Measurements from ENCODE around the gene FRYL.
A peak's percentile ranks its signal among the peaks of the same experiment; 100 is the strongest.

Gene FRYL

GRCh38 chr4:48554606-48555005, 225.5 kb downstream of the FRYL start:
- H3K4me1 Mint-ChIP-seq (ENCODE audit: low read depth) = peaks cover 7% of the 10 kb centered on the region
- H3K4me3 Mint-ChIP-seq = no peak overlapping the region
- peaks cover 7% of the 10 kb centered on the region for H3K9me3 Mint-ChIP-seq
- peaks cover 87% of the 10 kb centered on the region for H3K36me3 Mint-ChIP-seq (ENCODE audit: low read depth)
- no peaks in the 10 kb centered on the region for H3K27me3 Mint-ChIP-seq
- DNase-seq = no peak
- no peak overlapping the region for H3K27ac Mint-ChIP-seq

- Mint-ChIP-seq H3K4me3 (no peak overlapping the region), H3K4me1 (ENCODE audit: low read depth) (peaks cover 7% of the 10 kb centered on the region), H3K36me3 (ENCODE audit: low read depth) (peaks cover 89% of the 10 kb centered on the region), H3K27me3 (no peaks in the 10 kb centered on the region), H3K27ac (no peak overlapping the region), H3K9me3 (peaks cover 2% of the 10 kb centered on the region)
- no peak for DNase-seq
These were observed 226.4 kb downstream of the FRYL start for GRCh38 chr4:48553720-48554119.

- Mint-ChIP-seq H3K36me3 (ENCODE audit: low read depth) (peaks cover 87% of the 10 kb centered on the region), H3K4me1 (ENCODE audit: low read depth) (peaks cover 3% of the 10 kb centered on the region), H3K9me3 (no peaks in the 10 kb centered on the region), H3K27me3 (no peaks in the 10 kb centered on the region), H3K4me3 (no peak overlapping the region), H3K27ac (no peak overlapping the region)
- no peak for DNase-seq
These were observed 233.7 kb downstream of the FRYL start for GRCh38 chr4:48546336-48546735.

- DNase-seq = no peak
These were observed 236.3 kb downstream of the FRYL start for GRCh38 chr4:48543796-48544195.

GRCh38 chr4:48542888-48543287, 237.2 kb downstream of the FRYL start:
- Mint-ChIP-seq H3K4me3 (no peak overlapping the region), H3K27me3 (no peaks in the 10 kb centered on the region), H3K9me3 (no peaks in the 10 kb centered on the region), H3K4me1 (ENCODE audit: low read depth) (no peaks in the 10 kb centered on the region), H3K27ac (no peak overlapping the region), H3K36me3 (ENCODE audit: low read depth) (peaks cover 78% of the 10 kb centered on the region)
- DNase-seq = no peak

More at GRCh38 chr4:48543796-48544195, 236.3 kb downstream of the FRYL start:
- Mint-ChIP-seq H3K27me3 (no peaks in the 10 kb centered on the region), H3K4me3 (no peak overlapping the region), H3K9me3 (no peaks in the 10 kb centered on the region), H3K27ac (no peak overlapping the region), H3K36me3 (ENCODE audit: low read depth) (peaks cover 86% of the 10 kb centered on the region), H3K4me1 (ENCODE audit: low read depth) (peaks cover 3% of the 10 kb centered on the region)

GRCh38 chr4:48539597-48539996, 240.5 kb downstream of the FRYL start:
- H3K27ac Mint-ChIP-seq = no peak overlapping the region
- no peaks in the 10 kb centered on the region for H3K27me3 Mint-ChIP-seq
- H3K9me3 Mint-ChIP-seq = no peaks in the 10 kb centered on the region
- peaks cover 79% of the 10 kb centered on the region for H3K36me3 Mint-ChIP-seq (ENCODE audit: low read depth)
- no peaks in the 10 kb centered on the region for H3K4me1 Mint-ChIP-seq (ENCODE audit: low read depth)
- no peak overlapping the region for H3K4me3 Mint-ChIP-seq
- no peak for DNase-seq

GRCh38 chr4:48538358-48538757, 241.7 kb downstream of the FRYL start:
- peaks cover 78% of the 10 kb centered on the region for H3K36me3 Mint-ChIP-seq (ENCODE audit: low read depth)
- H3K4me1 Mint-ChIP-seq (ENCODE audit: low read depth) = no peaks in the 10 kb centered on the region
- DNase-seq = no peak
- H3K4me3 Mint-ChIP-seq = no peak overlapping the region
- H3K27me3 Mint-ChIP-seq = no peaks in the 10 kb centered on the region
- H3K27ac Mint-ChIP-seq = no peak overlapping the region
- no peaks in the 10 kb centered on the region for H3K9me3 Mint-ChIP-seq

GRCh38 chr4:48526406-48526805, 253.7 kb downstream of the FRYL start:
- Mint-ChIP-seq H3K36me3 (ENCODE audit: low read depth) (peaks cover 90% of the 10 kb centered on the region), H3K27ac (no peak overlapping the region), H3K4me1 (ENCODE audit: low read depth) (no peaks in the 10 kb centered on the region), H3K27me3 (no peaks in the 10 kb centered on the region), H3K9me3 (no peaks in the 10 kb centered on the region), H3K4me3 (no peak overlapping the region)
- no peak for DNase-seq

GRCh38 chr4:48518143-48518542, 261.9 kb downstream of the FRYL start:
- no peaks in the 10 kb centered on the region for H3K27me3 Mint-ChIP-seq
- H3K27ac Mint-ChIP-seq = no peak overlapping the region
- no peak overlapping the region for H3K4me3 Mint-ChIP-seq
- H3K9me3 Mint-ChIP-seq = no peaks in the 10 kb centered on the region
- H3K36me3 Mint-ChIP-seq (ENCODE audit: low read depth) = peaks cover 82% of the 10 kb centered on the region
- no peak for DNase-seq
- no peaks in the 10 kb centered on the region for H3K4me1 Mint-ChIP-seq (ENCODE audit: low read depth)

- DNase-seq = no peak
- Mint-ChIP-seq H3K27me3 (no peaks in the 10 kb centered on the region), H3K36me3 (ENCODE audit: low read depth) (peaks cover 78% of the 10 kb centered on the region)
These were observed 270.5 kb downstream of the FRYL start for GRCh38 chr4:48509543-48509942.

GRCh38 chr4:48506716-48507115, 273.4 kb downstream of the FRYL start:
- H3K36me3 Mint-ChIP-seq (ENCODE audit: low read depth) = peaks cover 67% of the 10 kb centered on the region
- no peak overlapping the region for H3K27ac Mint-ChIP-seq
- no peak overlapping the region for H3K4me3 Mint-ChIP-seq
- peaks cover 5% of the 10 kb centered on the region for H3K4me1 Mint-ChIP-seq (ENCODE audit: low read depth)
- H3K9me3 Mint-ChIP-seq = no peaks in the 10 kb centered on the region
- H3K27me3 Mint-ChIP-seq = no peaks in the 10 kb centered on the region
- no peak for DNase-seq

More at GRCh38 chr4:48509543-48509942, 270.5 kb downstream of the FRYL start:
- Mint-ChIP-seq H3K4me3 (no peak overlapping the region), H3K9me3 (no peaks in the 10 kb centered on the region), H3K4me1 (ENCODE audit: low read depth) (no peaks in the 10 kb centered on the region), H3K27ac (no peak overlapping the region)

- Mint-ChIP-seq H3K9me3 (no peaks in the 10 kb centered on the region), H3K27me3 (no peaks in the 10 kb centered on the region), H3K36me3 (ENCODE audit: low read depth) (peaks cover 63% of the 10 kb centered on the region)
These were observed 275.7 kb downstream of the FRYL start for GRCh38 chr4:48504352-48504751.

GRCh38 chr4:48504026-48504330, 276.1 kb downstream of the FRYL start:
- DNase-seq = no peak
- Mint-ChIP-seq H3K27me3 (no peaks in the 10 kb centered on the region), H3K9me3 (no peaks in the 10 kb centered on the region), H3K27ac (no peak overlapping the region), H3K4me3 (no peak overlapping the region), H3K4me1 (ENCODE audit: low read depth) (peaks cover 21% of the 10 kb centered on the region), H3K36me3 (ENCODE audit: low read depth) (peaks cover 63% of the 10 kb centered on the region)

More at GRCh38 chr4:48504352-48504751, 275.7 kb downstream of the FRYL start:
- H3K27ac Mint-ChIP-seq = no peak overlapping the region
- H3K4me3 Mint-ChIP-seq = no peak overlapping the region
- DNase-seq = no peak
- peaks cover 17% of the 10 kb centered on the region for H3K4me1 Mint-ChIP-seq (ENCODE audit: low read depth)

- no peak overlapping the region for H3K27ac Mint-ChIP-seq
- no peak for DNase-seq
- no peak overlapping the region for H3K4me3 Mint-ChIP-seq
- peaks cover 62% of the 10 kb centered on the region for H3K36me3 Mint-ChIP-seq (ENCODE audit: low read depth)
- no peaks in the 10 kb centered on the region for H3K9me3 Mint-ChIP-seq
- H3K4me1 Mint-ChIP-seq (ENCODE audit: low read depth) = peaks cover 25% of the 10 kb centered on the region
- no peaks in the 10 kb centered on the region for H3K27me3 Mint-ChIP-seq
These were observed 276.6 kb downstream of the FRYL start for GRCh38 chr4:48503233-48504025.

GRCh38 chr4:48499551-48500066, 280.5 kb downstream of the FRYL start:
- Mint-ChIP-seq H3K27me3 (no peaks in the 10 kb centered on the region), H3K4me1 (ENCODE audit: low read depth) (peaks cover 25% of the 10 kb centered on the region), H3K4me3 (no peak overlapping the region), H3K9me3 (no peaks in the 10 kb centered on the region), H3K27ac (peak overlapping the region; percentile 58), H3K36me3 (ENCODE audit: low read depth) (peaks cover 47% of the 10 kb centered on the region)
- no peak for DNase-seq
